Activated CD4-positive, CD25-positive, alpha-beta regulatory T cell treated with anti-CD3 and anti-CD28 coated beads, Interleukin-2, amount 50 U/mL, for 24 hours (primary cell): Measurements from ENCODE around the gene AUTS2.
A peak's percentile ranks its signal among the peaks of the same experiment; 100 is the strongest.
"Not testable (repeated sequence)": the region's sequence is repeated elsewhere in the genome, so short reads cannot be mapped to it uniquely, and the experiment has no call there.

Experiments
- ATAC-seq, 2 donors: fragments of 150-1000 bp; cut with Tn5 transposase; one replicate each; pipeline ENCODE4 v1.10.0; 2021; ENCODE audit warnings: mild to moderate bottlenecking in 1 of 2, moderate library complexity in 1 of 2

The AUTS2 gene

GRCh38 chr7:70624500-70625103 lies 1026.3 kb downstream of the AUTS2 start:
- no peak for ATAC-seq

GRCh38 chr7:70627461-70627860 lies 1029.2 kb downstream of the AUTS2 start:
- no peak for ATAC-seq

- no peak for ATAC-seq
These were observed 1032.2 kb downstream of the AUTS2 start for GRCh38 chr7:70630440-70630817.

GRCh38 chr7:70630818-70631457 lies 1032.7 kb downstream of the AUTS2 start:
- no peak for ATAC-seq

DNA sequence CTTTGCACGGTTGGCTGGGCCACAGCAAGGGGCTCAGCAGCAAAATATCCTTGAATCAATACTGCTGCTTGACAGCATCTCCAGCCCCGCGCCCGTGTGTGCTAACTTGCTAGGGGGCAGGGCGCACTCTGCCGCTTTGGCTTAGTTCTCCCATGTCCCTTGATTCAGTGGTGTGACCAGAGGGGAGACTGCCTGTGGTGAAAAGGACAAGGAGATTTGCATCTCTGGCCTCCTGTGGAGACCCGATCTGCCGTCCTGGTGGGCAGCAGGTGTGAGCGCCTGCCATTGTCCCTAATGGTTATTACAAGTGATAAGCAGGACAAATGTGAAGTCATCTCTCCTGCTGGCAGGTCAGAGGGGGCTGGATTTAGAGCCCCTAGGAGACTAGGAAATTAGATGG lies 1033.4 kb downstream of the AUTS2 start:
- ATAC-seq = no peak

DNA sequence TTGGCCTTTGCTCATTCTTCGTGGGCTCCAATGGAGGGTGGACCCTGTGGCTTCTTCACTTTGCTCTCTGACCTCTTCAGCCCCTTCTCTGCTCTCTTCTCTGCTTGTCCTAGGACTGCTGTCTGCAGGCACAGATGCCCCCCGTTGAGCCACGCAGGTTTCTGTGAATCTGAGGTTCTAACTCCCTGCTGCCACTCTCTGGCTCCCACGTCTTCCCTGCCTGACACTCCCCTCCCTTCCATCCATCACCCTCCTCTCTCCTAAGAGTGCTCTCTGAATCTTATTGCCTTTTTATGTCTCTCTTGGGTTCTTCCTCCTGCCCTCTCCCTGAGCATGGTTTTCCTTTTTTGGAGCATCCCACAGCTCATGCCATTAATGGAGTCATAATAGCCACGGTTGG lies 1034.1 kb downstream of the AUTS2 start:
- no peak for ATAC-seq

DNA sequence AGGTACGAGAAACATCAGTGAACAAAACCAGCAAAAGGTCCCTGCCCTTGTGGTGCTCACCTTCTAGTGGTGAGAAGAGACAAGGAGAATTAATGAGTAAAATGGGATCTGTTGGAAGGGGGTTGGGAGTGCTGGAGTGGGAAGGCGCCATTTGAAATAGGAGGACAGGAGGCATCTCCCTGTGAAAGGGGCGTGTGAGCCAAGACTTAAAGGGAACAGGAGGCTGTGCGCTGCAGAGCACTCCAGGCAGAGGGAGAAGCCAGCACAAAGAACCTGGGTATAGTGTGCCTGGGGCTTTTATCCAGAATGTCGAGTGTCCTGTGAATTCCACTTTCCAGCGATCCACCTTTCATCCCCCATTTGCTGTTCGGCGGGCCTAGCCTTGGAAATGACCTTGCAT lies 1035.8 kb downstream of the AUTS2 start:
- no peak for ATAC-seq

- ATAC-seq = peak in 1 of 2 donors; percentile 36
These were observed 1036.4 kb downstream of the AUTS2 start for GRCh38 chr7:70634610-70635068.

- no peak for ATAC-seq
These were observed 1037.4 kb downstream of the AUTS2 start for GRCh38 chr7:70635633-70636032.

DNA sequence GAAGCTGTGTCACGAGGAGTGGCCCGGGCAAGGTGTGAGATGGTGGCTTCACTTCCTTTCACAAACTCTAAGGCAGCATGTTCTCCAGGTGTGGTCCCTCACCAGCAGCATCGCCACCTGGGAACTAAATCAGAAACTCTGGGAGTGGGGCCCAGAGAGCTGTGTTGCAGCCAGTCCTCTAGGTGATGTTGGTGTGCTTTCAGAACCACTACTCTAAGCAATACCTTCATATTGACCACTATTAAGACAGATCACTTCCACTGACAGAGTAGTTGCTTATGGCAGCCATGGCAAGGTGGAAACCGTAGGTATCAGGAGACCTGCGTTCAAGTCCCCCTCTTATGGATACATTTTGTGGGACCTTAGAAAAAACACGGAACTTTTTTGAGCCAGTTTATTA lies 1037.9 kb downstream of the AUTS2 start:
- no peak for ATAC-seq

DNA sequence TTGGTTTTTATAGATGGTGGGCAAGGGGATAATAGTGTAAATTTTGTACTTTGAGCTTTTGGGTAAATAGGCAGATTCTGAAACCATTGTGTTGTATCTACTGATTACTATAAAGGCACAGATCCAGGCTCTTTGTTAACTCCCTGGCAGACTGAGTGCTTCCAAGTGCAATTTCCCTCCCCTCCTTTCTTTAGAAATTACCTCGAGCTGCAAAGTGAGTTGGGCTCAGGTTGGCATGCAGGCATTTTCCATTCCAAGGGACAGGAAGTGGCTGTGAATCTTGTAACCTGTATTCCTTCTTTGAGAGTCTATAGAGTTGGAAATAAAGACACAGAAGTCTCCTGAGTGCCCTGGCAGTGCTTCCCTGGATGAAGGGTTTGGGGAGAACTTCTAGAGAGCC lies 1039.5 kb downstream of the AUTS2 start:
- ATAC-seq = no peak

DNA sequence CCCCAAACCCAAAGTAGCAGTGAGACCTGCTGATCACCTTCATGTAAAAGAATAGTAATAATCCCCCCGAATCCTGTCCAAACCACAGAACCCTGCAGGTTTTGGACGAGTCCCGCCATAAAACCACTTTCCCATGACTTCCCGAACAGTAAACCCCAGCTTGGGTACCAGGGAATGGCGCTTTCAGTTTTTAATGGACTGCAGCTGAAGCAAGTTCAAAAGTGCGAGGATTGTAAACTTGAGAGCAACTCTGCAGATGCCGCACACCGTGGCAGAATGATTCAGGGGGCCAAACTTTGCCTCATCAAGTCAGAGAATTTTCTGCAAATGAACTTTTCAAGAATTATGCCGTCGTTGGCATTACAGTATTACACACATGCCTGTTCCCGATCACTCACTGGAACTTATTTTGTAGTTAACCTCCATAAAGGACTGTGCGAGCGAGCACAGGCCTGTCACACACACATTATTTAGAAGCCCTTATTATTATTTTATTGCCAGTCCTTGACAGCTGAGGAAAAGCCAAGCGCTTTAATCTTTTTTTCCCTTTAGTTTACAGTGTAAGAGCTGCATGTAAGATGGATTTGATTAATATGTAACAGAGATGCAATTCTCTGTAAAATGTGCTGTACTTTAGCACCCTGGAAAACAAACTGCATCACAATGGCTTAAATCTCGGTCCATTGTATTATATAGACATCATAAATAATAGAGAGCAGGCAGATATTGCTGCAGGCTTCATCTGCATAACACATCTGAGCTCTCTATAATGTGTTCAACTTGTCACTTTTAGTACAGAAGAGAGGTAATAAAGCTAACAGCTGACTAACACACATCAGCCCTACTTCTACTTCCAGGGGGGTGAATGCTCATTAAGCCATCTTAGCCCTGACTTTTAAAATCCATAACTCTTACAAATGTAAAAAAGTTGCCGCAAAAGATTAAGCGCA lies 1040.2 kb downstream of the AUTS2 start:
- no peak for ATAC-seq

DNA sequence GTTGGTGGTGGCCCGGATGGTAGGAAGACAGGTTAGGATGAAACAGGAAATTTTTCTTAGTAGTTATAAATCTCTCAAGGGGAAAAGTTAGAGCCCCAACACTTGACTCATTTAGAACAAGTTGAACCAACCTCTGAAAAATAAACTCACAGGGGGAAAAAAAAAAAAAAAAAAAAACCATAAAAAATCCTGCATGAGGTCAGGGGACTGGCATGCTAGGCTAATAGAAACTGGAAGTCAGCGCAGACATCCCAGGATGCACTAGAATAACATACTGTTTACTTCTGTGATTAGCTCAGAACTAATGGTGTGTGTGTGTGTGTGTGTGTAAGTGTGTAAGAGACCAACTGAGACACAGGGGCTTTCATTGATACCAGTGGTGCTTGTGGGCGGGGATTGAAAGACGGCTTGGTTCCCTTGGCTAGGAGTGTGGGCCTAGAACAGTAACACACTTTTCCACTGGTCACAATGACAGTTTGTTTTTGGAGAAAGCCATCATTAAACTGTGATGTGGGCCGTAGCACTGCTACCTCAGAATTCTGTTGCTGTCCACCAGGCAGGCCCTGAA lies 1042.1 kb downstream of the AUTS2 start:
- no peak for ATAC-seq

DNA sequence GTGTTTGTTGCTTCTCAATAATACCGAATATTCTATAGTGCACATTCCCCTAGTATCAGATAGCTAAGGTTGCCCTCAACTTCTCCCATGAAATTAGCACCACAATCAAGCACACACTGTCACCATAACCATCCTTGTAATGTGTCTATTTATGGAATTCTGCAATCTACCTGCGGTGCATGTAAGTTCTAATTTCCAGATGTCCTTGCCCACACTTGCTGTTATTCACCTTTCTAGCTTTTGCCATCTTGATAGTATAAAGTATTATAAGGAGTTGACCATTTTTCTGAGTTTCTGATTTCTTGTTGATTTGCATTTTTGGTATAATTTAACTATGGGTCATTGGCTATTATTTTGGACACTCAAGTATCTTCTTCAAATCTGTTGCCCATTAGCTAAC lies 1043.6 kb downstream of the AUTS2 start:
- no peak for ATAC-seq

- ATAC-seq = no peak
These were observed 1047.0 kb downstream of the AUTS2 start for GRCh38 chr7:70645279-70645678.

- ATAC-seq = no peak
These were observed 1047.6 kb downstream of the AUTS2 start for GRCh38 chr7:70645876-70646351.

DNA sequence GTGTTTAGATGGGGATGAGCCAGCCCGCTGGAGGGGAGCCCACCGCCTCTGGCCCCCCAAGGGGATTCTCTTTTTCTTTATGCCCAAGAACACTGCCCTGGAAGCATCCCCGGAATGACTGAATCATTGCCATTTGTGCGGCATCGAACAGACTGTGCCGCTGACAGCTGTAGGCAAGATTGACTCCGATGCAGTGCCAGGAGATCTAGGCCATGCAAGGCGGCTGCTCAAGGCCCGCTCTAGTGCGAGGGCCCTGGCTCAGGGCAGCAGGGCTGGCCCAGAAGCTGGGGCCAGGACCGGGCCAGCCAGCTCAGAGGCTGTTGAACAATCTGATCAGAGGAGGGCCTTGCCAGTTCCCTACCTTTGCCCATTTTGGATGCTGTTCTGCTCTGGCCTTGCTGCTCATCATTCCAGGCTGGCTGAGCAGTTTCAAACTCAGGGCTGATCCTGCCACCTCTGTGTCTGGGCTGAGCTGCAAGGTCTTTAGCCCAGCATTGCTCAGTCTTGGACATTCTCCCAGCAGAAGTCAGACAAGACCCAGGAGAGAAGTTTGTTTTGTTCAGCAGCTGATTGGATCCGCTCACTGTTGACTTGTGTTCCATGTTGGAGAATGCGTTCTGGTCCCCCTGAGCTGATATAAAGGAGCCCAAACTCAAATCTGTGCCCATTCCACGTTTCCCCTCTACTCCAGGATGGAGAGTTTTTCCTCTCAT lies 1048.4 kb downstream of the AUTS2 start:
- ATAC-seq = no peak

DNA sequence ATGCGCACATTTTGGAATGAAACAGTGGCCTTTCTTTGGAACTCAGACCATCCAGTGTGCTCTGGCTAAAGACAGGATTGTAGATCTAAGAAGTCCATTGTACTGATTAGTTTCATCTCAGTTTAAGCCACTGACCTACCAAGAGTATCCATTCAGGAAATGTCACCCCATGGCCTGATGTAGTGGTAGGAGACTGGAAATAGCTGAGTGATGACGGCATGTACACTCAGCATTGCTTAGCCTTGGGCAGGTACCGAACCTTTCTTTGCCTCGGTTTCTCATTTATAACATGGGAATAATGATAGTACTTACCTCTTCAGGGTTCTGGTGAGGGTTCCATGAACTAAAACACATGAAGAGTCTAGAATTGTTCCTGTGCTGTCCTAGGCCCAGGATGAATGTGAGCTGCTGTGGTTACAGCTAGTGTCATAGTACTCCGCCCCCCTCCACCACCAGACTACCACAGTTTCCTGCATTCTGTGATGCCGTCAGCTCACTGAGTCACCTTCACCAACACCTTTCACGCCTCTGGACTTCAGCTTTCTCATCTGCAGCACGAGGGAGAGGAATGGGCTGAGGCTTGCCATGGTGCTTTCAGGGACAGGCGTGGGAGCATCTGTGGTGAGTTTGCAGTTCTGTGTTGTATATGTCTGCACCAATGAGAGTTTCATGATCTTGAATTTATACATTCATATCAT lies 1049.7 kb downstream of the AUTS2 start:
- ATAC-seq = peak; percentile 87 to 90

DNA sequence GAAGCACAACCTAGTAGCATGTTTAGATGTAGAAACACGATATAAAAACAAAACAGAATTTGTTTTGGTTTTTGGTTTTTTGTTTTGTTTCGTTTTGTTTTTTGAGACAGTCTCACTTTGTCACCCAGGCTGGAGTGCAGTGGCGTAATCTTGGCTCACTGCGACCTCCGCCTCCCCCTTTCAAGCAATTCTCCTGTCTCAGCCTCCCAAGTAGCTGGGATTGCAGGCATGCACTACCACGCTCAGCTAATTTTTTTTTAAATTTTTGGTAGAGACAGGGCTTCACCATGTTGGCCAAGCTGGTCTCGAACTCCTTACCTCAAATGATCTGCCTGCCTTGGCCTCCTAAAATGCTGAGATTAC lies 1050.2 kb downstream of the AUTS2 start:
- not testable (repeated sequence) for ATAC-seq

- ATAC-seq = no peak
These were observed 1051.0 kb downstream of the AUTS2 start for GRCh38 chr7:70649323-70649722.

GRCh38 chr7:70654146-70654545 lies 1055.9 kb downstream of the AUTS2 start:
- no peak for ATAC-seq

GRCh38 chr7:70654979-70655378 lies 1056.7 kb downstream of the AUTS2 start:
- ATAC-seq = no peak
